Measurements from ENCODE around the gene ZBTB39.

Gene ZBTB39

GRCh38 chr12:56957229-56958052 is 48.9 kb downstream of the ZBTB39 start, which contains the start of gene RDH16:
Gene RDH16 (minus strand): TSS chr12:56957608. CDS start chr12:56957462, 146 bp downstream.
- TF ChIP-seq ZFX (IDR thresholded peaks at IDR 0.05) (no peak), CTCF (conservative IDR thresholded peaks at IDR 0.05) (no peak)
- H3K27ac ChIP-seq, result peak within 1 kb of the TSS; percentile 56

- H3K27ac ChIP-seq, result no peak overlapping the region
- TF ChIP-seq ZFX (IDR thresholded peaks at IDR 0.05) (no peak), CTCF (conservative IDR thresholded peaks at IDR 0.05) (no peak)
Measured at GRCh38 chr12:56955631-56956256, 50.6 kb downstream of the ZBTB39 start.

DNA sequence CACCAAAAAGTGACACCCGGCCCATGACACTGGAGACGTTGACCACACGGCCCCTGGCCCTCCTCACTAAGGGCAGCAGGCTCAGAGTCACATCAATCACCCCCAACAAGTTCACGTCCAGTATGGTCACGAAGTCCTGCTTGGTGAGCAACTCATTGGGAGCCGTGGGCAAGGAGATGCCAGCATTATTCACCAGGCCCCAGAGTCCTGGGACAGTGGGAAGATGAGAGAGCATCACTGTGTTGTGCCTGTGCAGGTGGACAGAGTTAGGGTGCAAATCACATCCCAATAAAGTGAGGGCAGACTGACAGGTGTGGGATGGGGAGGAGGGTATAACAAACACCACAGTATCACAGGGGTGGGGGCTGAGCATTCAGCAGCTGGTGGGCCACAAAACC is 51.4 kb downstream of the ZBTB39 start:
- H3K27ac ChIP-seq, result no peak overlapping the region
- TF ChIP-seq CTCF (conservative IDR thresholded peaks at IDR 0.05) (no peak), ZFX (IDR thresholded peaks at IDR 0.05) (no peak)

DNA sequence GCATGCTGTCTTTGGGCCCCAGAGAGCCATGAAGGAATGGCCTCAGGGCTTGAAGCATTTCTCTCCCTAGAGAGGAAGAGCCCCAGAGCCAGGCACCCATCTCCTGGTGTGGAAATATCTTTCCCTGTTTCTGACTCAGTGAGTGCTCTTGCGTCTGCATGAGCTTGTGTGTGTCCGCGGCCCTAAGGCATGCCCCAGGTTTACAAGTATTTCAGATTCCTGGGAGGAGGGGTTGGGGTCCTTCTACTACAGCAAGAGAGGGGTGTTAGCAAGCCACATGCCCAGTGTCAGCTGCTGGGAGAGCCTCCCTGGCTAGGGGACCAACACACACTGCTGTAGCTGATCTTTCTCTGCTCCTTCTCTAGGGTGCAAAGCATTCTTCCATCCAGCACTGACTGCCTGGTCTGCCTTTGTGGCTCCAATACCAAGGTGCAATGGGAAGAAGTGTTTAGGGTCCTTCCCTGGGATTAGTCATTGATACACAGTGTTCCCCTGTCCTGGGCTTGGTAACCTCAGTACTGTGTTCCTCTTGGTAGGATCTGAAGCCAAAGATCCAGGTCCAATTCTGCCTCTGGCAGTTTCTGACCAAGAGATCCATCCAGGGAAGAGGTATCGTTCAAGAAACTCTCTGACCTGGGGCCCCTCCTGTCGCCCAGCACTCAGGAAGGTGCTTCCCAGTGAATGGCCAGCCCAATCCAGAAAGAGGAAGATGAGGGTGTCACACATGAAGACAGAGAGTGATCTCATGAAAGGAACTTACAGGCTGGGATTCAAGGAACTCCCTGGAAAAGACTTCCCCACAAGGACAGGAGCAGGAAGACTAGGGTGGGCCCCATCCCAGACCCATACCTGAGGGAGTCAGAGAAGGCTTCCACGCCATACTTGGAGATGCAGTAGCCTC is 52.0 kb downstream of the ZBTB39 start:
- TF ChIP-seq CTCF (conservative IDR thresholded peaks at IDR 0.05), result no peak

DNA sequence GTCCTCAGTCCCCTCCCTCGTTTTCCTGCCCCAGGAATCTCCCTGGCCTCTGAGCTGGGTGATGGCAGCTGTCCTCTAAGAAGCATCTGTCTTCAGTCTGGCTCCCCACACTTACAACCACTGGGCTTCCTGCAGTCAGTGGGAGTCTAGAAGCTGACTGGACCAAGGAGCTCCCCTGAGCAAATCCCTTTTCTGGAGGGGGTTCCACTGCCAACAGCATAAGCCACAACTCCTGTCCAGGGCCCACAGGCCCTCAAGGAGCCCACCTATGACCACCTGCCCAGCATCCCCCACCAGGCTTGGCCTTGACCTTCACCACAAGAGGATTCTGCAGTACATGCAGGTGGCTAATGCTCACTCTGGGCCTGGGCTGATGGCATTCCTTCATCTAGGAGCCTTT is 53.0 kb downstream of the ZBTB39 start:
- TF ChIP-seq ZFX (IDR thresholded peaks at IDR 0.05), result no peak
- no peak for TF ChIP-seq CTCF (conservative IDR thresholded peaks at IDR 0.05)
- no peak overlapping the region for H3K27ac ChIP-seq

More for the DNA sequence above, 52.0 kb downstream of the ZBTB39 start:
- no peak overlapping the region for H3K27ac ChIP-seq

DNA sequence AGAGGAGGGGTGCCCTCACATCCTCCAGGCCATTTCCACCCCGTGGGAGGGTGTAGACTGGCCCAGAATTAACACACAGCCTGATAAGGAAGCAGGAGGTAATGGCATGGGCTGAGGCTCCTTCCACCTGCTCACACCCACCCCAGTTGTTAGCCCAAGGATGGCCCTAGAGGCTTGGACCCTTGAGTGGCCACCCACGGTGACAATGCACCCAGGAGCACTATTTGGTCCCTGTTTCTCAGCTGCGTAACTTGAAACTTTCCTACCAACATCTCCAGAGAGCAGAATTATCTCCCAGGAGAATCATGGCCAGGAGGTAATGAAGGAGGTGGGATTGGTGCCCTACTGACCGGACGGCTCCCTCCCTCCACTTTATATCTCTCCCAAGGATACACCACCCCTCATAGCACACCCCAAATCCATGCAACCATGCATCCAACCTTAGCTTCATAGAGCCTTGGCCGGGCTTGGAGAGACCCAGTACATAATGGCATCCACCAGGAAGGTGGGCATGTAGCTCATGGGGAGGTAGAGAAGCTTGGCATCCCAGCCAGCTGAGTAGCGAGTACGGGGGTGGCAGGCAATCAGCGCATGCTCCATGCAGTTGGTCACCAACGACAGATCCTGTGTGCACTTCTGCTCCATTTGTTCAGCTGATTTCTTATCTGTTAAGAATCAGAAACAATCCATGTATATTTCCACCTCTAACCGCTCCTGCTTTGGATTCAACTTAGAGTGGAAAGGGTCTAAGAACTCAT is 54.6 kb downstream of the ZBTB39 start:
- no peak for TF ChIP-seq CTCF (conservative IDR thresholded peaks at IDR 0.05)
- no peak for TF ChIP-seq ZFX (IDR thresholded peaks at IDR 0.05)
- H3K27ac ChIP-seq, result no peak overlapping the region
